Cerebellar cortex (tissue), 1 donor: ENCODE measurements around the gene UBE3A.
A peak's percentile ranks its signal among the peaks of the same experiment; 100 is the strongest.

Experiments used
- DNase-seq: peaks from one replicate; pipeline ENCODE4 v3.0.0-alpha.2; 2015; ENCODE audit warnings: low spot score

The UBE3A gene

DNA sequence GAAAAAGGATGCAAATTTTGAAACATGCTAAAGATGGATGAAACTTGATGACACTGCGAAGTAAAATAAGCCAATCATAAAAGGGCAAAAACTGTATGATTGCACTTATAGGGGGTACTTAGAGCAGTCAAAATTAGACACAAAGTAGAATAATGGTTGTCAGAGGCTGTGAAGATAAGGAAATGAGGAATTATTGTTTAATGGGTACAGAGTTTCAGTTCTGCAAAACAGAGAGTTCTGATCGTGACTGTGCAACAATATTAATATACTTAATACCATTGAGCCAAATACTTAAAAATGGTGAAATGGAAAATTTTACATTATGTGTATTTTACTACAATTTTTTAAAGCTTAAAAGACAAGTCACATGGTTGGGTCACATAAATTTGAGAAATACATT, 35.1 kb downstream of the UBE3A start:
- no peak for DNase-seq

DNA sequence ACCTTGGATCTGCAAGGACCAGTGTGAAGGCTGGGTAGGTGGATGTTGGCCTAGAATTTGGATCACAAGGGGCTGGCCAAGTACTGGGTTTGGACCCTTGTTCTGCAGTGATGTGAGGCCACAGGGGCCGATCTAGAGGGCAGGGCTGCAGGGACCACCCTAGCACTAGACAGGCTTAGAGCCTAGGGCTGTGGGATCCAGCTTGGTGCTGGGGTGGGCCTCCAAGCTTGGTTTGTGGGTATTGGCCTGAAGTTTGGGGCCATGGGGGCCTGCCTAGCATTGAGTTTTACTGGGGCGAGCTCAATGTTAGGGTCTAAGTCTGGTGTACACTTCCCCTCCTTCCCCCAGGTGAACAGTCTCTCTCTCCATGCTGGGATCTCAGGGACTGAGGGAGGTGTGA, 36.5 kb downstream of the UBE3A start:
- no peak for DNase-seq

DNA sequence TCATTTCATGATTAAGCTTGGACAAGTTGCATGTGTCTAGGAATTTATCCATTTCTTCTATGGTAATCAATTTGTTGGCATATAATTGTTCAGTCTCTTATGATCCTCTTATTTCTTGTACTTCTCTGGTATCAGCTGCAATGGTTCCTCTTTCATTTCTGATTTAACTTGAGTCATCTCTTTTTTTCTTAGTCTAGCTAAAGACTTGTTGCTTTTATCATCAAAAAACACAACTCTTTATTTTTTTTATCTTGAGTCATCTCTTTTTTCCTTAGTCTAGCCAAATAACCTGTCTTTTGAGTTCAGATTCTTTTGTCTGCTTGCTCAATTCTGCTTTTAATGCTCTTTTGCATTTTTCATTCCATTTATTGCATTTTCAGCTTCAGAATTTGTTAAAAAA, 37.3 kb downstream of the UBE3A start:
- DNase-seq, result no peak

- DNase-seq, result no peak
Measured at GRCh38 chr15:25397100-25397499, 41.7 kb downstream of the UBE3A start.

DNA sequence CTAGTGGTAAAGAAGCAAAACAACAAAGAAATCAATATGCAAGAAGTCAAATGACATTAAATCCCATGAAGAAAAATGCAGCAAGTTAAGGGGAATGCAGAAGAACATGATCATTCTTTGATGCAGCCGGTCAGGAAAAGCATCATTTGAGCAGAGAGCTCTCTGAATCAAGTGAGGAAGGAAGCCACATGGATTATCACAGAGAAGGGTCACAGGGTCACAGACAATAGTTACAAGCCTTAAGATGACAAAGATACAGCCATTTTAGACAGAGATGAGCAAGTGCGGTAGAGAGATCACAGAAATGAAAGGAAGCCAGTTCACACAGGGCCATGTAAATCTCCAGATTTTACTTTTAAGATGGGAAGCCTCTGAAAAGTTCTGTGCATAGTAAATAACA, 43.9 kb downstream of the UBE3A start:
- DNase-seq, result no peak

- no peak for DNase-seq
Measured at GRCh38 chr15:25392806-25393205, 46.0 kb downstream of the UBE3A start.

GRCh38 chr15:25391971-25392721, 46.7 kb downstream of the UBE3A start:
- DNase-seq, result no peak

DNA sequence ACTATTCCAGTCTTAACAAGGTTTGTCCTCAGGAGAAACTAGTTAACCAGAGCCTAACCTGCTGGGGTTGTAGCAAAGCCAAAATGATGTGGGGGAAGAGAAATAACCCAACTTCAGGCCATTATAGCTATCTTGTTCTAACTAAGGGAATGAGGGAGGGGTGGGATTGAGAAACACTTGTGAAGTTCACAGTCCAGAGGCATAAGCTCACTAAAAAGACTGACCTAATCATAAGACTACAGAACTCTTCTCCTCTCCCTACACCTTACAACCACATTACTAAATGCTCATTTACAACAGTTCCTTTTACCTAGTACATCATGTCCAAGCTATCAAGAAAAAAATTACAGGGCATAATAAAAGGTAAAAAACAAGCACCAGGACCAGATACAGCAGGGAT, 52.8 kb downstream of the UBE3A start:
- DNase-seq, result no peak

GRCh38 chr15:25381579-25381978, 57.2 kb downstream of the UBE3A start:
- no peak for DNase-seq

GRCh38 chr15:25378501-25378901, 60.3 kb downstream of the UBE3A start:
- DNase-seq, result no peak

GRCh38 chr15:25375557-25375956, 63.3 kb downstream of the UBE3A start:
- no peak for DNase-seq

DNA sequence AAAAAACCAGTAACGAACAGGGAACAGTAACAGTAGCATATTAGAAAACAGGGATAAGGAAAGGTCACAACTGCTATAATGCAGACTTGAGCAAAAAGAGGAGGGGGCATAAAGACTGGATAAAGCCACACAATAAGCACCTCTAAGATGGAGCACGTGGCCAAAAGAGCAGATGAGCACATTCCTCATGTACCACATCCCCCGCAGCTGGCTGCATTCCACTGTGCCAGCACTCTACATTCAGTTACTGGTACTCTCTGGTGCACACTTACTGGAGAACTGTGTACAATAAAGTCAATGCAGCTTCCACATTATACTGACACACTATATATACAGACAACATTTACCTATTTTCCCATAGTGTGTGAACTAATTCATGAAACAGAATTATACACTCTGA, 64.7 kb downstream of the UBE3A start:
- DNase-seq, result no peak

- DNase-seq, result no peak
Measured at GRCh38 chr15:25372298-25372697, 66.5 kb downstream of the UBE3A start.

- DNase-seq, result no peak
Measured at GRCh38 chr15:25368850-25369249, 70.0 kb downstream of the UBE3A start.

GRCh38 chr15:25366058-25366457, 72.8 kb downstream of the UBE3A start:
- no peak for DNase-seq

DNA sequence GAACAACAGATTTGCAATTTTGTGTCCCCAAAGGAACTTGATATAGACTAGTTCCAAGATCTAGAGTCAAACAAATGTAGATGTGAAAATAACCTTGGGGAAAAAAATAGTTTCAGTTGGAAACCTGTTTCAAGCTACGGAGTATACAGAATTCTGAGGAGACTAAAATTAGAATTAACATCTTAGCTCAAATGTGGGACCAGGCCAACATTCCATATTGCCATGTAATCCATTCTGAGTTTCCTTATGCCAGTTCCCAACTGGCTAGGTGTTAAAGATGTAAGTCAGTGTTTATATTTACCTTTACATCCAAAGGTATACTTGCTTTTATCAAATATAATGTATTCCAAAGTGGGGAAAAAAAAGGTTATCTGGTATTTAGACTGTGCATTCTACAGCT, 76.3 kb downstream of the UBE3A start:
- no peak for DNase-seq

- no peak for DNase-seq
Measured at GRCh38 chr15:25347707-25348106, 91.1 kb downstream of the UBE3A start.

DNA sequence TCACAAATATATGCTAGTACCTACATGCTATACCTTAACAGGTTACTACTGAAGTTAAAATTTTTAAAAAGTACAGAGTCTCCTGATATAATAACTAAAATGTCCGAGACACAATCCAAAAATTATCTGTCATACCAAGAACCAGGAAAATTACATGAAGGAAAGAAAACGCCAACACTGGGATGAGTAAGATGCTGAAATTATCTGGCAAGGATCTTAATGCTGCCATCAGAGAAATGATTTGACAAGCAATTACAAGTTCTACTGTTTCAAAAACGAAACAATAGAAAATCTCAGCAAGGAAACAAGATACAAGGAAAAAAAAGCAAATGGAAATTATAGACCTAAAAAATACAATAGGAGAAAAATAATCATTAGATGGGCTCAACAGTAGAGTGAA, 92.5 kb downstream of the UBE3A start:
- no peak for DNase-seq

- peak; percentile 96 for DNase-seq
Measured at GRCh38 chr15:25345943-25346342, 92.9 kb downstream of the UBE3A start.

- DNase-seq, result no peak
Measured at GRCh38 chr15:25342629-25343028, 96.2 kb downstream of the UBE3A start.

DNA sequence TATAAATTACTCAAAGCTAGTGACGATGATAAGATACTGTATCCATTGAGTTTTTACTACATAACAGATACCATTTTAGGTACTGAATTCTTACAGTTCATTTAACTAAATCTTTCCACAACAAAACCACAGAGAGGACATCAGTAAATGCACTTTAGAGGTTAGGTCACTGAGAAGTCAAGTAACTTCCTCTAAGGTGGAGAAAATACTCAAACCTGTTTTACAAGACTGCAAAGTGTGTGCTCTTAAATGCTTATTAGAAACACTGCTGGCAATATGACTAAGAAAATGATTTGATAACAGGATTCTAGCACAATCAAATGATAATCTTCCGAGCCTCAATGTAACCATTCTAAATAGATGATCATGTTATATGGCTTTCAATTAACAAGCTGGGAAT, 99.4 kb downstream of the UBE3A start:
- no peak for DNase-seq

GRCh38 chr15:25335279-25335678, 103.5 kb downstream of the UBE3A start:
- no peak for DNase-seq

GRCh38 chr15:25333049-25333448, 105.8 kb downstream of the UBE3A start:
- DNase-seq, result peak; percentile 42

DNA sequence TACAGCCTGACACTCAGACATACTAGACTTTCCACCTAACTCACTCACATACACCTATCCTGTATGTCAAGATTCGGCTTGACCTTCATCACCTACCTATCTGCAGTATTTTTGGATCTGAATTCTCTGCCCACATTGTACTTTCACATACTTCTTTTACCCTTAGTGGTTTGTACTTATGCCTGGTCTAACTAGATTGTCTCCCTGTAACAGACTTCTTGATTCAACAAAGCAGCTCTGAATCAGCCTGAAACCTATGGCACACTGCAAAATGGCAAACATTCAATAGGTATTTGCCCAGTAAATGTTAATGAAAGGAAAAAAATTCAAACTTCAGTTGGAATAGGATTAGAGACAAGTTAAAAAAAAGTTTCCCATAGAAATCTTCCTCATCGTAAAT, 106.5 kb downstream of the UBE3A start:
- DNase-seq, result no peak
